Measurements from ENCODE around the gene RNF144A. TPM values are rescaled to one million over a fixed set of nuclear protein-coding genes. Genes with fewer than 3 reads are reported as not detected.

The RNF144A gene
- total RNA-seq, 1 donor = 4.3 TPM

DNA sequence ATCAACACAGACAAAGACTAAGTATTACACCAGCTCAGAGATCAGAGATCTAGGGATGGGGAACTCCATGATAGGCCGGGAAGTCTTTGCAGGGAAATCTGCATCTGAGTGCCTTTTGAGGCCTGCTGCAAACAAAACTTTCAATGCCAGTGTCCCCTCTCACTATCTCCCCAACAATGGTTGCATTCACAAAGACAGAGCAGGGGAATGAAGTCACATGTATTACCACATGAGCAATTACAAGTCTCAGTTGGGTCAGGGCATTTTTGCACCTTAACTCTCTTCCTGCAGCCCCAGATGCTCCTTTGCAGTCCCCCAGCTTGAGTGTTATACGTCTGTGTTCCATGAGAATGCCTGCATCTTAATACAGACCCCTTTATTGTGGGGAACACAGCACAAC is 1.8 kb upstream of the RNF144A start:
- no peak for DNase-seq (ENCODE audit: low read depth)
- TF ChIP-seq, protein P1, sequence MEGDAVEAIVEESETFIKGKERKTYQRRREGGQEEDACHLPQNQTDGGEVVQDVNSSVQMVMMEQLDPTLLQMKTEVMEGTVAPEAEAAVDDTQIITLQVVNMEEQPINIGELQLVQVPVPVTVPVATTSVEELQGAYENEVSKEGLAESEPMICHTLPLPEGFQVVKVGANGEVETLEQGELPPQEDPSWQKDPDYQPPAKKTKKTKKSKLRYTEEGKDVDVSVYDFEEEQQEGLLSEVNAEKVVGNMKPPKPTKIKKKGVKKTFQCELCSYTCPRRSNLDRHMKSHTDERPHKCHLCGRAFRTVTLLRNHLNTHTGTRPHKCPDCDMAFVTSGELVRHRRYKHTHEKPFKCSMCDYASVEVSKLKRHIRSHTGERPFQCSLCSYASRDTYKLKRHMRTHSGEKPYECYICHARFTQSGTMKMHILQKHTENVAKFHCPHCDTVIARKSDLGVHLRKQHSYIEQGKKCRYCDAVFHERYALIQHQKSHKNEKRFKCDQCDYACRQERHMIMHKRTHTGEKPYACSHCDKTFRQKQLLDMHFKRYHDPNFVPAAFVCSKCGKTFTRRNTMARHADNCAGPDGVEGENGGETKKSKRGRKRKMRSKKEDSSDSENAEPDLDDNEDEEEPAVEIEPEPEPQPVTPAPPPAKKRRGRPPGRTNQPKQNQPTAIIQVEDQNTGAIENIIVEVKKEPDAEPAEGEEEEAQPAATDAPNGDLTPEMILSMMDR (IDR thresholded peaks at IDR 0.05; ENCODE audit: insufficient read depth, low read depth, low read length) = no peak
- no peak overlapping the region for H3K4me3 ChIP-seq (ENCODE audit: low read depth, low read length)

DNA sequence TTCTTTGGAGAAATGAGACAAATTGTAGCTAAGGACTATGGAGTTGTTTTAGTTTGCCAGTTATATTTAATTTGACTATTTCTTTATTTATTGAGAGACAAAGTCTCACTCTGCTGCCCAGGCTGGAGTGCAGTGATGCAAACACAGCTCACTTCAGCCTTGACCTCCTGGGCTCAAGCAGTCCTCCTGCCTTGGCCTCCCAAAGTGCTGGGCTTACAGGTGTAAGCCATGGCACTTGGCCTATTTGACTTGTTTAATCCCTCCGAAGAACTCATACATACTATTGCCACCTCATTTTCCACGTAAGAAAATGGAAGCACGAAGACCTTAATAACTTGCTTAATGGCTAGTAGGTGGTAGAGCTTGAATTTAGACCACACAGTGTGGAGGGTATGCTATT is 988 bp upstream of the RNF144A start:
- DNase-seq (ENCODE audit: low read depth) = no peak
- H3K4me3 ChIP-seq (ENCODE audit: low read depth, low read length) = no peak overlapping the region
- TF ChIP-seq, protein P1 (IDR thresholded peaks at IDR 0.05; ENCODE audit: insufficient read depth, low read depth, low read length) = no peak

DNA sequence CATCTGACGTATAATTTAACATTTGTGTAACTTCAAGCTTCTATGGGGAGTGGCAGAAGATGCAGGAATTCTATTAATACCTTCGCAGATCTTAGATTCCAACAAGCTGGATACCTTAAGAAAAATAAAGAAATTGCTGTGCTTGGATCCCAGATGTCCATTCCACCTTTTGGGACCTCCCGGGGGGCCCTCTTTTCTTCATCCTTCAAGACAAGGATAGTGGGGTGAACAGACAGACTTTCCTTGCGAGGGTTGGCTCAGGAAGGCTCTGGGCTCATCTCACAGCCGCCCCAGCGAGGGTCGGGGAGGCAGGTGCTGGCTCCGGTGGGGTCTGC is 509 bp upstream of the RNF144A start:
- no peak overlapping the region for H3K4me3 ChIP-seq (ENCODE audit: low read depth, low read length)
- DNase-seq (ENCODE audit: low read depth) = no peak
- TF ChIP-seq, protein P1 (IDR thresholded peaks at IDR 0.05; ENCODE audit: insufficient read depth, low read depth, low read length) = no peak

DNA sequence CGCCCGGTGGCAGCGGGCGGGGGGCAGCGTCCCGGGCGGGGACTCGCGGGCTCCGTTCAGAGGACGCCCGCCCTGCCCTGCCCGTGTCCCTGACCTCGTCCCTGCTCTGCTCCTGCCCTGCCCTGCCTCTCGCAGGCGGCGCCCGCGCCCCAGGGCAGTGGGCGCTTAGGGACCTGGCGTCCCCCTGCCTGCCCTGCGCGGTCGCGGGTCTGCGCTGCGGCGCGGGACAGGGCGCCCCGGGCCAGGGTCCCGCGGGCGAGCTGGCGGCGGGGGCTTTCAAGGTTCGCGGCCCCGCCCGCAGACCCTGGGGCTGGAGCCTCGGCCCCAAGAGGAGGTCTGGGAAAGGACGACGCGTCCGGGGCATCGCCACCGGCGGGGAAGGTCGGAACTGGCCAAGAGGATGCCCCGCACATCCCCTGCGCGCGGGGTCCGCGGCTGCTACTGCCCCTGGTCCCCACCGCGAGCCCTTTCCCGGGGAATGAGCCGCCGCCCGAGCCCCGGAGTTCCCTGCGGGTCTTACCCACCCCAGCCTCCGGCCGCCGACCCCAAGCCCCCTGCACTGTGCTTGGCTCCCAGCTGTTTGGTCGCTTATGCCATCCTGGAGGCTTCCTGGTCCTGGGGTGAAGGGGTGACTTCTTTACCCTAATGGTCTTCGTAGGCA is 679 bp downstream of the RNF144A start:
- TF ChIP-seq, protein P1 (IDR thresholded peaks at IDR 0.05; ENCODE audit: insufficient read depth, low read depth, low read length) = no peak
- no peak for DNase-seq (ENCODE audit: low read depth)
- peak overlapping the region; percentile 57 for H3K4me3 ChIP-seq (ENCODE audit: low read depth, low read length)

DNA sequence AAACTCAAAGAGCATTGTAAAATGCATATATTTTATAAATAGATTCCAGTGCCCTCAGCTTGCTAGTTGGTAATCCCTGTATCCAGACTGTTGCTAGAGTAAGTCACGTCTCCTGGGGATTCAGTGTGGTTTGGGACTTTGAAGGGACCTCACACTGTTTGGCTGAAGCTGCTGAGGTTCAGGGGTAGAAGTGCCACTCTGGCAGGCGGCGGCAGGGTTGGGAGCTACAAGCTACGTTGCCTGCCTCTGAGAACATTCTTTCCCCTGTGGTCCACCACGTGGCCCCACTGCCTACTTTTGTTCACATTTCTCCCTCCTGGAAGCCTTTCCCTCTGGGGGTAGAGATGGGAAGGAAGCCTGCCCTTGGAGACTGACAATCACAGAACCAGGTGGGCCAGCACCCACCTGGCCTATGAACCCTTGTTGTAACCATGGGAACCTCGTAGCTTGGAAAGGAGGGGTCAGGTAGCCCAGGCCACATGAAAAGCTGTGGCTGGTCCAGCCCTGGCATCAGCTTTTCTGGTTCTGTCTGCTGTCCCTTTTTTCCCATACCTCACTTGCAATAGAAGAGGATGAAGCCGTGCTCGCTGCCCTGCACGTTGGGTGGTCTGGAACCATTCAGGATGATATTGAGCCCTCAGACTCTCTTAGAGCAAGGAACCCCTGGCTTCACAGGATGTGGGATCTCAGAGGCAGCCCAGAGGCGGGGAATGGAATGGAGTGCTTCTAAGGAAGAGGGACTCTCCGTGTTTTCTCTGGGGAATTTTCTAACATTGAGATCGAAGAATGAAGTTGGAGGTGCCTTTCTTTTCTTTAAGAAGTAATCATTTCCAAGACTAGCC is 2.9 kb downstream of the RNF144A start:
- DNase-seq (ENCODE audit: low read depth) = no peak

DNA sequence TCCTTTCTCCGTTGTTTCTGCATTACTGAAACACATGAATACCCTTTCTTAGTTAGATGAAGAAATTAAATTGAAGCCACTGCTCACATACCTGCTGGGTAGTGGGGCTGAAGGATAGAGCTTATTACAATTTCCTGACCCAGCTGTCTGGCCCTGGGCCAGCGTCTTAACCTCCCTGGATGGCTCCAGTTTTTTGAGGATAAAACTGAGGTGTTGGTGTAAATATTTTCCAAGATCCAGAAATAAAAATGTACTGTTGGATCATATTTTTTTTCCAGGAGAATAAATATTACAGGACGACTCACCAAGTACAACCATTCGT is 3.5 kb downstream of the RNF144A start:
- no peak overlapping the region for H3K4me3 ChIP-seq (ENCODE audit: low read depth, low read length)
- TF ChIP-seq, protein P1 (IDR thresholded peaks at IDR 0.05; ENCODE audit: insufficient read depth, low read depth, low read length) = no peak
- DNase-seq (ENCODE audit: low read depth) = no peak

More for the DNA sequence above, 2.9 kb downstream of the RNF144A start:
- TF ChIP-seq, protein P1 (IDR thresholded peaks at IDR 0.05; ENCODE audit: insufficient read depth, low read depth, low read length) = no peak
- H3K4me3 ChIP-seq (ENCODE audit: low read depth, low read length) = no peak overlapping the region

All from fibroblast of villous mesenchyme (primary cell).